Superior temporal gyrus (tissue), 1 donor: ENCODE results near the gene FBN3.
"Not testable (repeated sequence)": the region's sequence is repeated elsewhere in the genome, so short reads cannot be mapped to it uniquely, and the experiment has no call there.

ENCODE experiments used
- DNase-seq: peaks from one replicate; pipeline ENCODE4 v3.0.0-alpha.2; 2016; ENCODE audit errors: extremely low spot score

FBN3 gene

DNA sequence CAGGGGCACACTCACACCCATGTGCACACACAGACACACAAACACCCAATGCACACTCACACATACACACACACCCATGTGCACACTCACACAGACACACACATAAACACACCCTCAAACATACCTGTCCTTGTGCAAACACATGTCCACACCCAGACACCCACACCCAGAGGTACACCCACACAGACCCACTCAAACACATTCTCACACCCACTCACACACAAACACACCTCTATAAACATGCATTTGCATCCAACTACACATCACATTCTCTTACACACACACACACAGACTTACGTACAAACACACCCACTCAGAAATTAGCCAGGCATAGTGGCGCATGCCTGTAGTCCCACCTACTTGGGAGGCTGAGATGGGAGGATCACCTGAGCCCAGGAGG is 31.4 kb downstream of the FBN3 start:
- no peak for DNase-seq

DNA sequence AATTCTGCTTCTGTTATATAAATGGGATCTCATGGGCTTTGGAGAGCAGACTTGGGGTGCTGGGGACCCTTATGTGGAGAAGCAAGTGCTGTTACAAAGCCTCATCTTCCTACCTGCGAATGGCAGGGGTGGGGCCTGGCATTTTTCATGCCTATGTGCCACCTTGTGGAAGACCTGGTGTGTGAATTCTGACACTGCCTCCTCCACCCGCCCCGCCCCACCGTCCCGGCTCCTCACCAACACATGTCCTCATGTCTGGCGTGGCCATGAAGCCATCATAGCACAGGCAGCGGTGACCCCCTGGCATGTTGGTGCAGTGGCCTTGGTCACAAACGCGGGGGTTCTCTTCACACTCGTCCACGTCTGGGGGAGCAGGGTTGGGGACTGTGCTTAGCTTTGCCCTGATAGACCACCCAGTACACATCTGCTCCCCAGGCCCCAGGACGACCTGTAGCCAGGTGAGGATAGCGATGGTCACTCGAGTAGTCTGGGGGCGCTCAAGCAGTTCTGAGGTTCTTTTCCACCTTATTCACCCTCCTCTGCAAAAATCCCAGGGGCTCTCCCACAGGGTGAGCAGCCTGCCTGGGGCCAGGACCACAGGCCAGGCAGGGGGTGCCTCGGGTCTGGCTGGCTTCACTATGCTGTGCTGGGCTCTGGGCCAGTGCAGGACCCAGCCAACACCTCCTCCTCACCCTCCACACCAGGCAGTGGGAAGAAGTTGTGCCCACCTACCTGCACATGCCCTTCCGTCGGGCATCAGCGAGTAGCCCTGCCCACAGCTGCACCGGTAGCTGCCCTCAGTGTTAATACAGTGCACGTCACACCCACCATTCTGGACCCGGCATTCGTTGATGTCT is 32.7 kb downstream of the FBN3 start:
- DNase-seq = no peak

DNA sequence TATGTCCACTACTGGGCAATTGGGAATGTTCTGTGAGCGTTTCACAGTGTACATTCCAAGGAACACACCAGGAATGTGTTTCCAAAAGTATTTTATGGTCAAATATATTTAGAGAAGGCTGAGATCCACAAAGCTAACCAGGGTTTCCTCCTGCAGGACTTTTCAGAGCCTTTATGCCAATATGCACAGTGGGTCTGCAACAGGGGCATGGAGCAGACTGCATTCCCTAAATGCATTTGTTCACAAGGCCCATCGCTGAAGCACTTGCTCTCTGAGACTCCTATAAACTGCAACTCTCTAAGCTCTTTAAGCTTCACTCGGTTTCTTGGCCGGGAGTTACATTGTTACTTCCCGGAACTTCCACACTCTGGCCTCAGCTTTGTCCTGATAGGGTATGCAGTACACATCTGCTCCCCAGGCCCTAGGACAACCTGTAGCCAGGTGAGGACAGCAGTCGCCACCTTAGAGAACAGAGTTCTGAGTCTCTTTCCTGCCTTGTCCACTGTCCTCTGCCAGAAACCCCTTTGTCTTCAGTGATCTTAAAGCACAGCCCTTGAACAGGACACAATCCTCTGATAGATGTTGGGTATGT is 33.5 kb downstream of the FBN3 start:
- DNase-seq = no peak

DNA sequence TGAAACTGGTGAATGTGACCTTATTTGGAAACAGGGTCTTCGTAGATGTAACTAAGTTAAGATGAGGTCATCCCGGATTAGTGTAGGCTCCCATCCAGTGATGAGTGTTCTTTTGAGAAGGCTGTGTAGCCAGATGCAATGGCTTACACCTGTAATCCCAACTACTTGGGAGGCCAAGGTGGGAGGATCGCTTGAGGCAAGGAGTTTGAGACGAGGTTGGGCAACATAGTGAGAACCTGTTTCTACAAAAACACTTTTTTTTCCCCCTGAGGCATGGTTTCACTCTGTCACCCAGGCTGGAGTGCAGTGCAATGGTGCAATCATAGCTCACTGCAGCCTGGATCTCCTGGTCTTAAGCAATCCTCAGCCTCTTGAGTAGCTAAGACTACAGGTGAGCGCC is 36.4 kb downstream of the FBN3 start:
- DNase-seq = no peak

DNA sequence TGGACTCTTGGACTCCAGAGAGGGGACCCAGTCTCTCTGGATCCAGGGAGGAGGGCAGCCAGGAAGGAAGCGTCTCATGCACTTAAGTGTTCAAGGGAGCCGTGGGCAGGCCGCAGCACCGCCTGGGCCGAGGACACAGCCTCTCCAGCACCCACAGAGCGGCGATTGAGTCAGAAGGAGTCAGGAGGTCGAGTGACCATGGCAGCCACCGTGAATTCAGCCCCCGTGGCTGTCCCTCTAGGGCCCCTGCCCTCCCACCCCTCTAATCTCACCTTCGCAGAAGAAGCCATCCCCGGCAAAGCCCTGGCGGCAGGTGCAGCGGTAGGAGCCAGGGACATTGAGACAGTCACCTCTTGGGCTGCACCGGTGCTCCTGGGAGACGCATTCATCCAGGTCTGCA is 38.0 kb downstream of the FBN3 start:
- DNase-seq = no peak

DNA sequence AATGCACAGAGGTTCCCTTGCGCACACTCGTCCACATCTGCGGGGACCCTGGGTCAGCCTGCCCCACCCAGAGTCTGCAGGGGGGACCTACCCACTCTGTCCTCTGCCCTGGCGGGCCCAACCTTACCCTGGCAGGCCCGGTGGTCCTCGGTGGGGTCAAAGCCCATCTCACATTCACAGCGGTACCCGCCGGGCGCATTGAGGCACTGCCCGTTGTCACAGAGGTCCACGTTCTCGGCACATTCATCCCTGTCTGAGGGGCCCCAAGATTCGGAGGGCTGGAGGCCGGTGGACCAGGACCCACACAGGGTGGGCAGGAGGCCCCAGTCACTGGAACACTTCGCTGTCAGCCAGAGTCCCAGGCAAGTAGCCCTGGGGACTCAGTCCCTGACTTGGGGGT is 38.5 kb downstream of the FBN3 start:
- no peak for DNase-seq

DNA sequence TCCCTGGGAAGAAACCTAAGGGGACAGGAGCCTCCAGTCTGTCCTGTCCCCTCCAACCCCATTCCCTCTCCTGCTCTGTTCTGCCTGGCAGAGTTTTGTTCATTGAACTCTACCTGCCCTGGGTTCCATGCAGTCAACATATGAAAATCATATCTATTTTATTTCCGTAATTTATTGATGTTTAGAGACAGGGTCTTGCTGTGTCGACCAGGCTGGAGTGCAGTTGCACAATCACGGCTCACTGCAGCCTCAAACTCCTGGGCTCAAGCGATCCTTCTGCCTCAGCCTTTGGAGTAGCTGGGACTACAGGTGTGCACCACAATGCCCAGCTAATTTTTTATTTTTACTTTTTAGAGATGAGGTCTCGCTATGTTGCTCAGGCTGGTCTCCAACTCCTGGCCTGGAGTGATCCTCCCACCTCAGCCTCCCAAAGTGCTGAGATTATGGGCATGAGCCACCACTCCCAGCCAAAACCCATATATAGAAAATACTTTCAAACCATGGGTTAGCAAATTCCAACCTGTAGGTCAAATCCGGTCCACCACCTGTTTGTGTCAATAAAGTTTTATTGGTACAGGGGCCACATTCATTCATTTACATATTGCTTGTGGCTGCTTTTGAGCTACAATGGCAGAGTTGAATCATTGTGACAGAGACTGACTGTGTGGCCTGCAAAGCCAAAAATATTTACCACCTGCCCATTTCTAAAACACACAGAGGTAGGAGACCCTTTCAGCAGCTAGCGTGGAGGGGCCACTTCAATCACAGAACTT is 39.3 kb downstream of the FBN3 start:
- no peak for DNase-seq

DNA sequence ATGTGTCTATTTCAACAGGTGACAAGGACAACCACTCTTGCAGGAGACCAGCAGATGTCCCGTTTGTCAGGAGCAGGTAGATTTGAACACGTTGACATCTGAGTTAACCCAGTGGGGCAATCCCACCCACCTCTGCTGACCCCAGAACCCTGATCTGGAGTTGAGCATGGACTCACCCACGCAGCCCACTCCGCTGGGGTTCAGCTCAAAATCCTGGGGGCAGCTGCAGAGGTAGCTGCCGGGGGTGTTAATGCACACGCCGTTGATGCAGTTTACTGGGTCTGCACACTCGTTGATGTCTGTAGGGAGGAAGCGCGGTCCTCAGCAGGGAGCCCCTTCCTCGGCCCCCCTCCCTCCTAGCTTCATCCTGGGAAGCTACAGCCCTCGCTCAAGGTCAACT is 39.9 kb downstream of the FBN3 start:
- no peak for DNase-seq

DNA sequence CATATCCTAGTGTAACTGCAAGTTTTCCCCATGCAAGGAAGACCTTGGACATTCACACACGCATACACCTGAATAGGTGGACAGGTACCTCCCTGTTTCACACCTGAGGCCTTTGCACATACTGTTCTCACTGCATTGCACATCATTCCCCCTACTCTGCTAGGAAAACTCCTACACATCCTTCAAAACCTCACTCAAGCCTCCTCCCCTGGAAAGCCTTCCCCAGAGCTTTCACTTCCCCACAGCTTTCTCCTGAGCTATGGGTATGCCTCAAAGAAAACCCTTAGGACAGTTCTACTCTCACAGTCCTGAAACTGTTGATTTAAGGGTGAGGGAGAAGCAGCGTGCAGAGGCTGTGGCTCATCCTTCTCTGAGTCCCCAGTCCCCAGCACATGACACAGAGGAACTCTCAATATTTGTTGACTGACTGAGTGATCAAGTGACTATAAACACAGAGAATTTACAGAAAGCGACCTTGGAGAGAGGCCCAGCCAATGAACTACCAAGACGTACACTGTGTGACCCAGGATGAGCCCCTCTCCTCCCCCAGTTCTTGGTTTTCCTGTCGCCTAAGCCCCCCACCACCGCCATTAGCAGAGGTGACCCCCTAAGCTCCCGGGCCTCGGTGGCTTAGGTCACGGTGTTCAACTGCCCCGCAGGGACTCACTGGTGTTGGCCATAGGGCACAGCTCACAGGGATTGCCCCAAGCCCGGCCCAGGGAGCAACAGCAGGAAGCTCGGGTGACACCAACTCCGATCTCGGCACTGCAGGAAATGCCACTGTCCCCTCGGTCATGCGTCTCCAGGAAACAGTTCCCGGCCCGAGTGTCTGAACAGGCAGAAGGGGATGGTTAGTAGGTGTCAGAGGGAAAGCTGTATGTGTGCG is 40.6 kb downstream of the FBN3 start:
- DNase-seq = no peak

DNA sequence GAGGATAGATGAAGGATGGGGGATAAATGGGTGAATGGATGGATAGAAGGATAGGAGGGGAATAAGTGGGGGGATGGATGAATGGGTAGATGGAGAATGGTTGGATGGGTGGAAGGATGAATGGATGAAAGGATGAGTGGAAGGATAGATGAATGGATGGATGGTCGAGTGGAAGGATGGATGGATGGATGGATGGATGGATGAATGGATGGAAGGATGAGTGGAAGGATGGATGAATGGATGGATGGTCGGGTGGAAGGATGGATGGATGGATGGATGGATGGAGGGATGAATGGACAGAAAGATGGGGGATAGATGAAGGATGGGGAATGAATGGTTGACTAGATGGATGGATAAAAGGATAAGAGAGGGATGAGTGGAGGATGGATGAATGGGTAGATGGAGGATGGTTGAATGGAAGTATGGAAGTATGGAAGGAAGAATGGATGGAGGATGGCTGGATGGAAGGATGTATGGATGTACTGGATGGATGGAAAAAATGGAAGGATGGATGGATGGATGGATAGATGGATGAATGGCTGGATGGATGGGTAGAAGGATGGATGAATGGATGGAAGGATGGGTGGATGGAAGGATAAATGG is 42.0 kb downstream of the FBN3 start:
- no peak for DNase-seq

DNA sequence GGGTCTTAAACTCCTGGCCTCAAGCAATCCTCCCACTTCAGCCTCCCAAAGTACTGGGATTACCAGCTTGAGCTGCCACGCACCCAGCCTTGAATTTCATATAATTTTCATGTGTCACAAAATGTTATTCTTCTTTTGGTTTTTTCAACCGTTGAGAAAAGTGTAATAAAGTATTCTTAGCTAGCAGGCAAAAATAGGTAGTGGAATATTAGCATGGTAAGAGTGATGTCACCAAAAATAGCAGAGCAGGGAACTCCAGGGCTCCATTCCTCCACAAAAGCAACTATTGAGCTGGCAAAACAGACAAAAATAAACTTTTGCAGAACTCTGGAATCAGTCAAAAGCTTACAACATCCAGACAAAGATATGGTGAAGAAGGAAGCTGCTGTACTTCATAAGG is 43.9 kb downstream of the FBN3 start:
- DNase-seq = no peak

DNA sequence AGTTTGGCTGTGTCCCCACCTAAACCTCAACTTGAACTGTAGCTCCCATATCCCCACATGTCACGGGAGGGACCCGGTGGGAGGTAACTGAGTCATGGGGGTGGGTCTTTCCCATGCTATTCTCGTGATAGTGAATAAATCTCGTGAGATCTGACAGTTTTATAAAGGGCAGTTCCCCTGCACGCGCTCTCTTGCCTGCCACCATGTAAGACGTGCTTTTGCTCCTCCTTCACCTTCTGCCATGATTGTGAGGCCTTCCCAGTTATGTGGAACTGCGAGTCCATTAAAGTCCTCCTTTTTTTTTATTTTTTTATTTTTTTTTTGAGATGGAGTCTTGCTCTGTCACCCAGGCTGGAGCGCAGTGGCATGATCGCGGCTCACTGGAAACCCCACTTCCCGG is 47.5 kb downstream of the FBN3 start:
- not testable (repeated sequence) for DNase-seq

DNA sequence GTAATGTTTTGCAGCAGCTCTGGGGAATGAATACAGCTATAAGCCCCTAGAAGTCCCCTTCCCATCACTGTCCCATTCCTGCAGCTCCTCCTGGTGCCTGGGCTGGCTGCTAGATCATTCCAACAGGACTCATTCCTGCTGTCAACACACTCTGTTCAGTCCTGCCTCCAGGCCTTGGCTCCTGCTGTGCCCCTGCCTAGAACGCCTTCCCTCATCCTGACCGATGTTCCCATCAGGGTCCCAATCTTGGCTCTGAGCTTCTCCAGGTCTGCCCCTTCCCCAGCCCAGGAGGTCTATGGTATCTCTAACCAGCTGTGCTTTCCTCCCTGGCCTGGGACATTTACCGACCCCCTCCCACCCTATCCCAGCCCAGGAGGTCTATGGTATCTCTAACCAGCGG is 48.1 kb downstream of the FBN3 start:
- DNase-seq = no peak

DNA sequence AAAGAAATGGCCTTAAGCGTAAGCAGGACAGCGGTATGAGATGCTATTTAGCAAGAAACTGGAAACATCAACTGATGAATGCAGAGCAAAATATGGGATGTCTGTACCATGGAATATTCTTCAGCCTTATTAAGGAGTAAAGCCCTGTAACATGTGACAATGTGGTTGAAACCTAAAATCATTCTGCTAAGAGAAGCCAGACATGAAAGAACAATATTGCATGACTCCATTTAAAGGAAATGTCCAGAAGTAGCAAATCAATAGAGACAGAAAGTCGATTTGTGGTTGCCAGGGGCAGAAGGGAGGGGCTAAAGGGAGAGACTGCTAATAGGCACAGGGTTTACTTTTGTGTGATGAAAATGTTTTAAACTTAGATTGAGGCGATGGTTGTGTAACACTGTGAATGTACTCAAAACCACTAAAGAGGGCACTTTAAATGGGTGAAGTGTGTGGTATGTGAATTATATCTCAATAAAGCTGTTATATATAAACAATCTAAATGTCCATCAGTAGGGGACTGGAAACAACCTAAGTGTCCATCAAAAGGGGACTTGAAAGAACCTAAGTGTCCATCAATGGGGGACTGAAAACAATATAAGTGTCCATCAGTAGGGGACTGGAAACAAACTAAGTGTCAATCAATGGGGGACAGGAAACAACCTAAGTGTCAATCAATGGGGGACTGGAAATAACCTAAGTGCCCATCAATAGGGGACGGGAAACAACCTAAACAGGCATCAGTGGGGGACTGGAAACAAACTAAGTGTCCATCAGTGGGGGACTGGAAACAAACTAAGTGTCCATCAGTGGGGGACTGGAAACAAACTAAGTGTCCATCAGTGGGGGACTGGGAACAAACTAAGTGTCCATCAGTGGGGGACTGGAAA is 51.5 kb downstream of the FBN3 start:
- no peak for DNase-seq

DNA sequence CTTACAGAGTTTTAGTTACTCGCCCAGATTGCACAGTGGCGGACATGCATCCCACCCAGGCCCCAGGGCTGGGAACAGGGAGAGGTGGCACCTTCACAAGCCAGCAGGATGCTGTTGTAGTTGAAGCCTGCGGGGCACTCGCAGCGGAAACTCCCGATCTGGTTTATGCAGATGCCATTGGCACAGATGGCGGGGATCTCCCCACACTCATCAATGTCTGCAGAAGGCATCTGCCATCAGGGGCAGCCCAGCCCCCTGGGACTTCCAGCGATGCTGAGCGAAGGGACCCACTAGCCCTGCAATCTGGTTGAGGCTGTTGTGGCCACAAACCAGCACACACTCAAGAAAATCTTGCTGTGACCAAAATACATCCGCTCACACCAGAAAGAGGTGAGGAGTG is 52.2 kb downstream of the FBN3 start:
- DNase-seq = no peak

DNA sequence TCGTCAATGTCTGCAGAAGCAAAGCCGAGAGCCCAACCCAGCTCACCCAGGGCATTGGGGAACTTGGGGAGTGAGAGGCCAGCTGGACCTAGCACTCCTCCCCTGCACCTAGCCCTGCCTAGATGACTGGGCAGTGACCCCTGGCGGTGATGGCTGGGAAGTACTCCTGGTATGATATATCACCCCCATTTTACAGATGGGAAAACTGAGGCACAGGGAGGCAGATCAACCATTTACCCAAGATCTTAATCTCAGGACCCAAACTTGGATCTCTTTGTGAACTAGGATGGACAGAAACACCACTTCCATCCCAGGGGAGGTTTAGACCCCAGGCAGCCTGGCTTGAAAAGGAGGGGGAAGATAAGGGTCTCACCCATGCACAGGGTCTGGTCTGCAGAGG is 53.3 kb downstream of the FBN3 start:
- DNase-seq = no peak

DNA sequence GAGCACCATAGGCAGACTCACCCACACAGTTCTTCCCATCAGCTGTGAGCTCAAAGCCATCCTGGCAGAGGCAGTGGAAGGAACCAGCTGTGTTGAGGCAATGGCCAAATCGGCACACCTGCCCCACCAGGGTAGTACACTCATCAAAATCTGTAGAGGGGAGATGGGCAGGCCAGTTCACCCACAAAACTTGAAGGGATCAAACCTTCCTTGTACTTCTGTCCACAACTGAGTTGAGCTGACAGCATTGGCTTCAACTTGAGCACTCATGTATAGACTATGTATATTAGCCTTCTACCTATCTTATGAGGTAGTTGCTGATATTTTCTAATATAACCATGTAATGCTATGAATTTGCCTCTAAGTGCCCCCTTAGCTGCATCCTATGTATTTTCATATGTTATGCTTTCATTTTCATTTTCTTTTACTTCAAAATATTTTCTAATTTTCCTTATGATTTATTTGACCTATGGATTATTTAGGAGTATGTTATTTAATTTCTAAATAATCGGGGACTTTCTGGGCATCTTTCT is 54.0 kb downstream of the FBN3 start:
- no peak for DNase-seq

DNA sequence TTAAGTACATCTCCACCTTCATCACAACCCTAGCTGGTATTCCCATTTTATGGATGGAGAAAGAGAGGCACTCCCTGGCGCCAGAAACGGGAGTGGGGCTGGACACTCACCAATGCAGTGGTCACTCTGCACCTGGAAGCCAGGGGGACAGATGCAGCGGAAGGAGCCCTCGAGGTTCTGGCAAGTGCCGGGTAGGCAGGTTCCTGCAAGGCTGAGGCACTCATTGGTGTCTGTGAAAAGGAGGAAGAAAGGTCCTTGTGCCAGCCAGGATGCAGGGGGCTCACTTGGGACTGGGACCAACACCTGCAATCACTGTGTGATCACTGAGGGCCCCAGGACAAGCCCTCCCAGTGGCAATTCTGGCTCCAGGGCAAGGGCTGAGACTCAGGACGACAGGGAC is 55.1 kb downstream of the FBN3 start:
- DNase-seq = no peak

DNA sequence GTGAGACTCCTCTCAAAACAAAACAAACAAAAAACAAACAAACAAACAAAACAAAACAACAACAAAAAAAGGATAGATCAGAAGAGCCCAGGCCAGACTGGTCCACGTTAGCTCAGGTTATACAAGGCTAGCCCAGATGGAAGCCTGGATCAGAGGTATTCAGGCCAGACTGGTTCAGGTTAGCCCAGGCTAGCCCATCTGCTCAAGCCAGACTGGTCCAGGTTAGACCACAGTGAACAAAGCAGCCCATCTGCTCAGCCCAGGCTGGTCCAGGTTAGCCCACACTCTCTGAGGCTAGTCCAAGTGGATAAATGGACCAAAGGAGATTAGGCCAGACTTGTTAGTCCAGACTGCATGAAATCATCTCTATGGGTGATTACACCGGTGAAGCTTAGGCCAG is 55.7 kb downstream of the FBN3 start:
- DNase-seq = no peak

DNA sequence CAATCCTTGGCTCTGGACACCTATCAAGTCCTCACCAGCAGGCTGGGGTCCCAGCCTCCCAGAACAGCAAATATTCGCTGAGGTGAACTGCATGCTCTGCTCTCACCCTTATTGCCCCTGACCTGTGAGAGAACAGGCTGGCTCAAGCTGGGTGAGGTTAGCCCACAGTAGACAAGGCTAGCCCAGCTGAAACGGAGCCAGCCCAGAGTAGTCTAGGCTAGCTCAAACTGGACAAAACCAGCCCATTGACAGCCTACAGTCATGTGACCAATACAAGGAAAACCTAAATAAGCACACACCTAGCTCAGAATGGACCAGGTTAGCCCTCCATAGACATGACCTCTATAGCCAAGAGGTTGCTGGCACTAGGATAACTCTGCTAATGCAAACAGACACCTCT is 58.4 kb downstream of the FBN3 start:
- DNase-seq = no peak
